A549 (cell line): ENCODE results near the gene LOXL4. TPM values are rescaled to one million over a fixed set of nuclear protein-coding genes. Genes with fewer than 3 reads are reported as not detected.

ENCODE experiments used
- ATAC-seq, 2 experiments: fragments of 200-7000 bp in 1 of 2; fragments of >200 bp in 1 of 2; cut with Nextera tagmentation in 1 of 2; cut with Tn5 transposase in 1 of 2; 3 replicates each; pipeline versions ENCODE4 v1.8.0 to v1.9.1; 2018 to 2020; ENCODE audit warnings: mild to moderate bottlenecking in 1 of 2, moderate library complexity in 1 of 2
- CTCF ChIA-PET: fragments of 300-600 bp; sonication (Branson Sonifier 250); formaldehyde crosslinking; extraction: SDS; loops from one replicate; lab custom pipeline; 2021; ENCODE audit warnings: antibody characterized with exemption, inconsistent platforms; lab: Yijun Ruan, JAX
- POLR2A ChIA-PET: fragments of 350-600 bp; formaldehyde crosslinking; extraction: SDS; loops from one replicate; lab custom pipeline; 2021; ENCODE audit warnings: antibody characterized with exemption, inconsistent platforms; lab: Yijun Ruan, JAX
- DNase-seq, 2 experiments: peaks; one replicate each; pipeline versions ENCODE4 v3.0.0 to v3.0.0-alpha.2; 2011 to 2016; ENCODE audit warnings: low read depth in 1 of 2, low spot score in 1 of 2
- FAIRE-seq: peaks from 2 replicates; lab custom pipeline; 2011; peaks lifted over from hg19 to GRCh38; lab: Jason Lieb, UNC
- H3K27ac ChIP-seq, 2 experiments: fragments of >200 bp; sonication (Bioruptor Twin); formaldehyde crosslinking; 3 replicates each; pipeline ENCODE4 v1.5.1; 2016 to 2017
- H3K4me1 ChIP-seq: fragments of >200 bp; sonication (Bioruptor Twin); formaldehyde crosslinking; 3 replicates; pipeline ENCODE4 v1.6.1; 2016
- H3K4me2 ChIP-seq: fragments of >200 bp; sonication (Bioruptor Twin); formaldehyde crosslinking; 3 replicates; pipeline ENCODE4 v1.6.1; 2016
- H3K4me3 ChIP-seq: fragments of >200 bp; sonication (Bioruptor Twin); formaldehyde crosslinking; 3 replicates; pipeline ENCODE4 v1.5.1; 2016
- H3K9me3 ChIP-seq: fragments of >200 bp; sonication (Bioruptor Twin); formaldehyde crosslinking; 3 replicates; pipeline ENCODE4 v1.6.1; 2016
- CBX8 ChIP-seq: fragments of 200-600 bp; sonication (generic); IDR thresholded peaks from 2 replicates; pipeline ENCODE4 v1.6.1; 2016
- CEBPB ChIP-seq, 2 experiments: fragments of >200 bp in 1 of 2; sonication (Bioruptor Twin) in 1 of 2; formaldehyde crosslinking in 1 of 2; IDR thresholded peaks; 2 replicates each; pipeline ENCODE4 v1.6.1; 2012 to 2016
- EHF ChIP-seq: fragments of 250-450 bp; sonication (Bioruptor Pico); IDR thresholded peaks from 2 replicates; pipeline ENCODE4 v1.5.0; 2020; ENCODE audit warnings: mild to moderate bottlenecking
- EHMT2 ChIP-seq: fragments of 200-600 bp; sonication (generic); IDR thresholded peaks from 2 replicates; pipeline ENCODE4 v1.6.1; 2016; ENCODE audit warnings: antibody characterized with exemption, low read depth, mild to moderate bottlenecking, moderate library complexity
- EP300 ChIP-seq, 2 experiments: fragments of >200 bp; sonication (Bioruptor Twin); formaldehyde crosslinking; IDR thresholded peaks; 2 replicates in 1 of 2; 3 replicates in 1 of 2; pipeline ENCODE4 v1.6.1; 2016 to 2017
- ESRRA ChIP-seq: fragments of 150-350 bp; IDR thresholded peaks from 2 replicates; pipeline ENCODE4 v1.6.1; 2014; ENCODE audit warnings: mild to moderate bottlenecking, low read length, borderline replicate concordance
- FOSB ChIP-seq: fragments of 250-450 bp; sonication (Bioruptor Pico); IDR thresholded peaks from 2 replicates; pipeline ENCODE4 v1.5.0; 2020; ENCODE audit warnings: mild to moderate bottlenecking, moderate library complexity
- HDAC2 ChIP-seq: fragments of 200-600 bp; sonication (generic); IDR thresholded peaks from 2 replicates; pipeline ENCODE4 v1.6.1; 2016
- HEYL ChIP-seq: fragments of 250-450 bp; sonication (Bioruptor Pico); IDR thresholded peaks from 2 replicates; pipeline ENCODE4 v1.8.0; 2021; ENCODE audit warnings: mild to moderate bottlenecking, moderate library complexity
- HMGXB4 ChIP-seq: fragments of 250-450 bp; sonication (Bioruptor Pico); IDR thresholded peaks from 2 replicates; pipeline ENCODE4 v1.5.0; 2021; ENCODE audit warnings: mild to moderate bottlenecking, moderate library complexity, borderline replicate concordance
- HOXB5 ChIP-seq: fragments of 250-450 bp; sonication (Bioruptor Pico); IDR thresholded peaks from 2 replicates; pipeline ENCODE4 v1.5.0; 2020; ENCODE audit warnings: mild to moderate bottlenecking, moderate library complexity
- KDM1A ChIP-seq: fragments of 200-600 bp; sonication (generic); IDR thresholded peaks from 2 replicates; pipeline ENCODE4 v1.6.1; 2016; ENCODE audit warnings: low read depth, mild to moderate bottlenecking
- KDM5A ChIP-seq: fragments of 200-600 bp; sonication (generic); IDR thresholded peaks from 2 replicates; pipeline ENCODE4 v1.6.1; 2016; ENCODE audit warnings: antibody characterized with exemption, mild to moderate bottlenecking
- MAFK ChIP-seq: fragments of 450-650 bp; IDR thresholded peaks from 2 replicates; pipeline ENCODE4 v1.6.1; 2014; ENCODE audit not compliant: partially characterized antibody
- MYC ChIP-seq: IDR thresholded peaks from 2 replicates; pipeline ENCODE4 v1.6.1; 2012; ENCODE audit warnings: mild to moderate bottlenecking, inconsistent platforms, low read length, improper control_type of control experiment, borderline replicate concordance
- PBX3 ChIP-seq: IDR thresholded peaks from 2 replicates; pipeline ENCODE4 v1.6.1; 2012
- POLR2A ChIP-seq: IDR thresholded peaks from 2 replicates; pipeline ENCODE4 v1.6.1; 2012; ENCODE audit warnings: mild to moderate bottlenecking, low read length
- RARB ChIP-seq: fragments of 250-450 bp; sonication (Bioruptor Pico); IDR thresholded peaks from 2 replicates; pipeline ENCODE4 v1.8.0; 2021; ENCODE audit warnings: mild to moderate bottlenecking, moderate library complexity
- REST ChIP-seq: fragments of 200-600 bp; sonication (generic); IDR thresholded peaks from 2 replicates; pipeline ENCODE4 v1.6.1; 2016; ENCODE audit warnings: antibody characterized with exemption, mild to moderate bottlenecking, moderate library complexity
- RFX5 ChIP-seq: fragments of 450-650 bp; IDR thresholded peaks from 2 replicates; pipeline ENCODE4 v1.7.1; 2014; ENCODE audit warnings: antibody characterized with exemption, mild to moderate bottlenecking, moderate library complexity
- SMC3 ChIP-seq: fragments of >200 bp; sonication (Bioruptor Twin); formaldehyde crosslinking; IDR thresholded peaks from 3 replicates; pipeline ENCODE4 v1.6.1; 2018; ENCODE audit warnings: inconsistent platforms
- SREBF2 ChIP-seq: fragments of 450-650 bp; IDR thresholded peaks from 2 replicates; pipeline ENCODE4 v1.6.1; 2014; ENCODE audit warnings: mild to moderate bottlenecking, moderate library complexity
- TP53 ChIP-seq: fragments of 250-450 bp; sonication (Bioruptor Pico); IDR thresholded peaks from 2 replicates; pipeline ENCODE4 v1.5.0; 2021; ENCODE audit warnings: mild to moderate bottlenecking, moderate library complexity
- ZFP36 ChIP-seq: fragments of 450-650 bp; IDR thresholded peaks from 2 replicates; pipeline ENCODE4 v1.6.1; 2014; ENCODE audit warnings: borderline replicate concordance; ENCODE audit not compliant: partially characterized antibody
- ZNF302 ChIP-seq: fragments of 250-450 bp; sonication (Bioruptor Pico); IDR thresholded peaks from 2 replicates; pipeline ENCODE4 v1.9.0; 2021; ENCODE audit warnings: inconsistent platforms, mild to moderate bottlenecking, moderate library complexity
- WGBS: methylation state at CpG from one replicate; pipeline ENCODE4 v1.1.6; 2017; ENCODE audit errors: missing lambda C conversion rate; 5-methylcytosine and 5-hydroxymethylcytosine counted together
- polyA plus RNA-seq, 4 experiments: library from polyadenylated mRNA; depleted of rRNA in 3 of 4; stranded (reverse); fragments of >200 nt; fragmentation: RNase III in 1 of 4; extraction: RNeasy Plus Mini Kit Qiagen cat#74134 plus additional on column Dnase treatment in 1 of 4; gene quantifications; 2 replicates in 3 of 4; 3 replicates in 1 of 4; pipeline ENCODE4 v1.2.3, GENCODE V29; 2011 to 2017

LOXL4 gene
- polyA plus RNA-seq, 2 of the 4 experiments (the other 2 are of a cell fraction): 1.6 to 2.1 TPM

GRCh38 chr10:98295401-98295811 is 27.4 kb upstream of the LOXL4 start:
- FAIRE-seq (no peak), DNase-seq (no peak), ATAC-seq (no peak)
- ChIA-PET POLR2A (no interaction called here), CTCF (interaction anchor here (1.7 to 4.9 kb wide), 2 partner anchors 14 to 18 kb away, joined by 4 to 27 read pairs; no protein-coding TSS in a partner anchor)
- WGBS: 38% methylated on average over 4 of the region's 4 CpGs
- H3K4me1 ChIP-seq: no peaks in the 10 kb centered on the region
- H3K9me3 ChIP-seq: no peaks in the 10 kb centered on the region
- no peak overlapping the region for H3K27ac ChIP-seq
- no peak overlapping the region for H3K4me2 ChIP-seq
- no peak overlapping the region for H3K4me3 ChIP-seq
- no peak for TF ChIP-seq ZNF302 (CRISPR knock-in tag)
- no peak for TF ChIP-seq RFX5
- no peak for TF ChIP-seq FOSB (CRISPR knock-in tag)
- TF ChIP-seq MYC: no peak
- TF ChIP-seq KDM5A: no peak
- TF ChIP-seq CEBPB (IDR thresholded peaks at IDR 0.05): no peak
- TF ChIP-seq SMC3: no peak
- TF ChIP-seq PBX3: no peak
- TF ChIP-seq HMGXB4 (CRISPR knock-in tag): no peak
- no peak for TF ChIP-seq ZFP36
- no peak for TF ChIP-seq HDAC2
- no peak for TF ChIP-seq CBX8
- TF ChIP-seq MAFK: no peak
- no peak for TF ChIP-seq TP53 (CRISPR knock-in tag)
- TF ChIP-seq SREBF2: no peak
- TF ChIP-seq KDM1A: no peak
- TF ChIP-seq EHMT2: no peak
- no peak for TF ChIP-seq HEYL (CRISPR knock-in tag)

- FAIRE-seq (no peak), DNase-seq (no peak), ATAC-seq (no peak)
- 61% methylated on average over 3 of the region's 3 CpGs for WGBS
- TF ChIP-seq EHF (CRISPR knock-in tag) (no peak), RARB (no peak), HEYL (CRISPR knock-in tag) (no peak), EP300 (IDR thresholded peaks at IDR 0.05) (no peak), ESRRA (no peak), SMC3 (no peak)
- no peak overlapping the region for H3K4me3 ChIP-seq
- H3K27ac ChIP-seq: no peak overlapping the region
- no peak overlapping the region for H3K4me2 ChIP-seq
- no peaks in the 10 kb centered on the region for H3K9me3 ChIP-seq
- POLR2A ChIA-PET: no interaction called here
- CTCF ChIA-PET: interaction anchor here (1.2 to 4.9 kb wide), 5 partner anchors 9 to 51 kb away, joined by 4 to 27 read pairs (median 6); no protein-coding TSS in a partner anchor
- no peaks in the 10 kb centered on the region for H3K4me1 ChIP-seq
Observed at GRCh38 chr10:98294270-98294627, 26.3 kb upstream of the LOXL4 start.

GRCh38 chr10:98293550-98294269 is 25.7 kb upstream of the LOXL4 start:
- no peak overlapping the region for H3K4me3 ChIP-seq
- WGBS: 45% methylated on average over 8 of the region's 8 CpGs
- H3K4me2 ChIP-seq: no peak overlapping the region
- no peak; a peak in 2 of 6 replicates for ATAC-seq
- POLR2A ChIA-PET: no interaction called here
- TF ChIP-seq CBX8: no peak
- TF ChIP-seq REST: no peak
- TF ChIP-seq ZFP36: no peak
- TF ChIP-seq POLR2A: no peak
- TF ChIP-seq HOXB5 (CRISPR knock-in tag): no peak
- no peak overlapping the region for H3K27ac ChIP-seq
- H3K9me3 ChIP-seq: no peaks in the 10 kb centered on the region
- CTCF ChIA-PET: interaction anchor here (0.7 to 4.9 kb wide), 7 partner anchors 10 to 58 kb away, joined by 3 to 27 read pairs (median 4); no protein-coding TSS in a partner anchor
- no peak for DNase-seq
- no peaks in the 10 kb centered on the region for H3K4me1 ChIP-seq
- no peak for FAIRE-seq
